Hepatic stellate cell (primary cell): Measurements from ENCODE around the gene NOTCH2.
"Not testable (repeated sequence)": the region's sequence is repeated elsewhere in the genome, so short reads cannot be mapped to it uniquely, and the experiment has no call there.

Experiments
- DNase-seq: peaks from one replicate; pipeline ENCODE4 v3.0.0; 2011; ENCODE audit warnings: low spot score

Gene NOTCH2

DNA sequence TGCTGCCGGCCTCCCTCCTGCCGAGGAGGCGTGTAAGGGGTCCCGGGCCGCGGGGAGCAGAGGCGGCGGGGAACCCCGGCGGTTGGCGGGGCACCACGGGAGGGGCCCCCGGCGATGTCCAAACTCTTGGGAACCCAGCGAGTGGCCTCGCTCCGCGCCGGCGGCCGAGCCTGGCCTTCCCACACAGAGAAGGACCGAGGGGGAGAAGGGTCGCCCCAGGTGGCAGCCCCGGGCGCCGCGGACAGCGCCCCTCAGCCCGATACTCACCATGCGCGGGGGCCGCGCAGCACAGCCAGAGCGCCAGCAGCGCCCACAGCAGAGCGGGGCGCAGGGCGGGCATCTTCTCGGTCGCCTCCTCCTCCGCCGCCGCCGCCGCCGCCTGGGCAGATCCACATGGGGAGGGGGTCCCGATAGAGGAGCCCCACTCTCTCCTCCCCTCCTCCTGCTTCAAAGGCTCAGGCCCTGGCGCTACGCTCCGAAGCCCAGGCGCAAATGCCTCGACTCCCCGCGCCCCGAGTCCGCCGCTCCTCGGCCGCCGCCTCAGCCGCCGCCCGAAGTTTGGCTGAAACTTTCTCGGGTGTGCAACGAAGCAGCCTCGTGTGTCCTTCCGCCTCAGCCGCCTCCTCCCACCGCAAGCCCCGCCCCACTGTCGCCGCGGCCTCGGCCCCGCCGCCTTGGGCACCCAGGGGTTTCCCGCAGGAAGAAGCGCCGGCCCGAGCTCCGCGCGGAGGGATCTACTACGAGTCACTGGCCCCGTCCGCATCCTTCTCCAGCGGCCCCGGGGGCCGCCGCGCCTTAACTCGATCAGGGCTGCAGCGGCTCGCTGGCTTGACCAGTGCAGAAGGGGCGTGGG, at the start of gene NOTCH2:
Gene NOTCH2, minus strand, starts transcription at position 596 of the 853 bp plus-strand sequence. Its CDS starts 256 bp downstream, at position 340.
- not testable (repeated sequence) for DNase-seq

DNA sequence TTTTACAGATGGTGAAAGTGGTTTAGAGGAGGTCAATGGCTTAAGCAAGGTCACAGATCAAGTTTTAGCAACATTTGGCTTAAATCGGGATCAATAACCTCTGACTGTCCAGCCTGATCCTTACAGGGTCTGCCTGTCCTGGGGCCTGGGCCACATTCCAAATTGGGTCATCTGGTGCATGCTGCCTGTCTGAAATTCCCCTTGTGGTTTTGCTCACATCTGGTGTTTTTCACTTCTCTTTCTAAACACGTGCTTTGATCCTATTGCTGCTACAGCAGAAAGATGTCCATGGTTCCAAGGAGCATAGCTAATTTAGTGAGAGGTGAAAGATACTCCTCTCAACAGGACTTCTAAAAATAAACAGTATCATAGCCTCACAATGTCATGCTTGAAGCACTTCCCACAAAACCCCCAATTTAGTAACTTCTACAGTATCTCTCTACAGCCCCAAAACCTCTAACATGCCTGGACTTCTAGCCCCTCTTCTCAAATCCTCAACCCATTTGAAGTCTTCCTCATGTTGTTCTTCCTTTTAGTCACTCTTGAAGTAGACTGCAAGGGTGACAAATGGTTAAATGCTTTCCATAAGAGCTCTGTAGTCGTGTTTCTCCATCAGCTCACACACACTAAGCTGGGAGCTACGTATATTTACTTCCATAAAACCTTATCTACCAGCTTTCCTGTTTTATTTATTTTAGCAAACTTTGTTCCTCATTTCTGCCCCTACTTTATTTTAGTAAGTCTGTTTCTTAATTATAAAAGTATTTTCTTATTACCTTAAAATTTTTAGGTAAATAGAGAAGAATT, 48.1 kb upstream of the NOTCH2 start:
- not testable (repeated sequence) for DNase-seq

DNA sequence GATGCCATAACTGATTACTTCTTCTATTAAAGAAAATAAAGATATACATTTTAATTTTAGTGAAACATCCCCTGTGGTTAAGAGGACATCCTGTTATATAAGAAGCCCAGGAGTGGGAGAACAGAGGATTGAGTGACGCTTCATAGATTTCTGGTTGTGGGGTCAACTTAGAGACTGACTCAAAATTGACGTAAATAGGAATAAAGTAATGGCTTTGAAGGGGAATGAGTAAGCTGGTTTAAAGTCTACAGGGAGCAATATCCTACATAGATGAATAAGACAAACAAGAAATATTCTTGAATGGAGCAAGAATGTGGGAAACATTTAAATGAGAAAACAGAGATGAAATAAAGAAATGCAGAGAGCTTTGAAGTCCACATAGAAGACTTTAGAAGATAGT, 46.6 kb upstream of the NOTCH2 start:
- DNase-seq = not testable (repeated sequence)

DNA sequence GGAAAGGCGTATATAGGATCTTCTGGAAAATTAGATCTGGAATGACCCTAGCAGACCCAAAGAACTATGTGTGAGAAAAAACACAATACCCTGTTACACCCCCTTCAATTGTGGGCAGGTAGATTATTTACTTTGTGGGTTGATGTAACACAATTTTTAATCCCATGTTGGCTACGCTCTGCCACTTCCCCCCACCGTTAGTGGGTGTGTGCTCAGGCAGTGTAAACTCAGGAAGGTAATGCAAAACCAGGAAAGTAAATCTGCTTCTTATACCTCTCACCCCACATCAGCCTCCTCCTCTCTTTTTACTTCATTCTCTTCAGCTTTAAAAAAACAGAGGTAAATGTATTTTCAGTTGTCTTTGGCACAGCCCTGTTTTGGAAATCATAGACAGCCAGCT, 43.7 kb upstream of the NOTCH2 start:
- DNase-seq = not testable (repeated sequence)

DNA sequence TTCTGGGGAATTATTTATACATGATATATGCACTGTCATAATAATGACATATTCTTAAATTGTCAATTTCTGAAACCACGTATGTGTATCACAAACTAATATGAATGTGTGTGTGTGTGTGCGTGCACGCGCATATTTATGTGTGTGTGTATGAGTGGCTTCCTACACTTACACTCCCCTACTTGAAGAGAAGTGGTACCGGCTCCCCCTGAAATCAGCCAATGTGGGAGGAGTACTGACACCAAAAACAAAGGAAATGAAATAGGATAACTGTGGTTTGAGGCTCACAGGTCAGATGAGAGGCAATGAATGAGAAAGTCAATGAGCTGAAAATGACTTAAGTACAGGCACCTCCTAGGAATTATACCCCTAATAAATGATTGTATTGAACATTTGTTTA, 42.8 kb upstream of the NOTCH2 start:
- DNase-seq = not testable (repeated sequence)

DNA sequence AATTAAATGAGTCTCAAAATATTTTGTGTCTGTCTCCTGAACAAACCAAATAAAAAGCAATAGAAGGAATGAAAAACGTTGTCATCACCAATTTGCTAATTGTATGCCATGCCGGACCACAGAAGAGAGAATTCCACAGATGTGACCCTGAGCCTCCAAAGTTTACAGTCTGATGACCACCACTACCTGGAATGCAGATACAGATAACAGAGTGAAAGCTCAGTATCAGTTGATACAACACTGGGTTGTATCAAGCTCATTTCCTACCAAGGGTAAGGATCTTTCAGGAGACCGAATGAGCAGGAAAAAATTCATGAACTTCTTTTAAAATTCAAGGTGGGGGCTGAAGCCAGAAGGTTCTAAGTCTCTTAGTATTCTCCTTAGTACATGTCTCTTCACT, 42.3 kb upstream of the NOTCH2 start:
- DNase-seq = not testable (repeated sequence)

DNA sequence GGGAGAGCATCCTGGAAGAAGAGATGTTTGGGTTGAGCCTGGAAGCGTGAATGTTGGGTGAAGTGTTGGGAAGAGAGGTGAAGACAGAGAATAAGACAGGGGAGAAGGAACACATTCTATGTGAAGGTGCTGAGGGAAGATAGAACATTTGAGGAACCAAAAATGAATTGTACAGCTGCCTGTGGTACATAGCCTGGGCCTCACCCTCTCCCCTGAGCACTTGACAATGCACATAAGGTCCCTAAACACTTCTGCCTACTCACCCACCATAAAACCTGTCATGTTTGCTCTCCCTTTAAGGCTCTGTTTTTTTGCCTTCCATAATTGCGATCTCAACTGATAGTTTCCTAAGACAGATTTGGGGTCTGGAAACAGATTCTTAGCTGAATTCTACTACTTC, 41.5 kb upstream of the NOTCH2 start:
- DNase-seq = not testable (repeated sequence)

DNA sequence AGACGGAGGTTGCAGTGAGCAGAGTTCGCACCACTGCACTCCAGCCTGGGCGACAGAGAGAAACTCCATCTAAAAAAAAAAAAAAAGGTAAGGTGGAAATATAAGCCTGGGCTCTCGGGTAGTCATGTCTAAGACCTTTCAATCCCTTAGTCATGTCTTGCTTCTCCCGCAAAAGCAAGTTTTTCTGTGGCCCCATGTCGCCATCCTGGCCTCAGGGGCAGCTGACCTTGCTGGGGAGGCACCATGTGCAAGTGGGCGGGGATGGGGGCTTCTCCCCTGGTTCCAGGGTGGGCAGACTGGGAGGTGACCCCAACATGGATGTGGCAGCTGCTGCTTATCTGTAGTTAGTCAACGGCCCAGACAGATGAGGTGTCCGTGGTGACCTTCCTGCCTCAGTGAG, 40.2 kb upstream of the NOTCH2 start:
- DNase-seq = not testable (repeated sequence)

DNA sequence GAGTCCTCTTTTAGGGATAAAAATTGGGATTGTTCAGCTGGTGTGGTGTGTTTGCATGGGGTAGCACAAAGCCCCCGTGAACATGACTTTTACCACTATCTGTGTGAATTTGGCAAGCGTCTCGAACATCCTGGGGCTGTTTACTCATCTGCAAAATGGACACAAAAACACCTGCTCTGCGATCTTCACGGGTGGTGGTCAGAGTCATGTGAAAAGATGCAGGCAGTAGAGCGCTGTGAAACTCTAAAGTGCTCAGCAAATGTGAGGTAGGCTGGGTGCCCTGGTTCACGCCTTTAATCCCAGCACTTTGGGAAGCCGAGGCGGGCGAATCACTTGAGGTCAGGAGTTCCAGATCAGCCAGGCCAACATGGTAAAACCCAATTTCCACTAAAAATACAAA, 39.7 kb upstream of the NOTCH2 start:
- not testable (repeated sequence) for DNase-seq

DNA sequence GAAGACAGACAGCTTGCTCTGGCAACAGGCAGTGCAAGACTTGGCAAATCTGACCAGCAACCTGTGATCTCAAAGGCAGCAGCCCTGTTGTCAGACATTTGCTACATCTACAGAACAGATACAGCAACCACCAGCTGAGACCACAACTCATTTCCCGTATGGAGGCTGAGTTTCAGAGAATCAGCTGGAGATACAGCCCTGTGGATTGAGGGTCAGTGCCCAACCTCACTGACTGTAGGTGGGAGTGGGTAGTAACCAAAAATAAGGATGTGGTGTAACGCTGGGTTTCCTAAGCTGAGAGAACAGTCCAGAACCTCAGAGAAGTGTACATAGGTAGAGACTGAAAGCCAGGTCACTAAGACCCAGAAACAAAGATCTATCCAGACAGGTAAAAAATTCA, 35.8 kb upstream of the NOTCH2 start:
- not testable (repeated sequence) for DNase-seq

DNA sequence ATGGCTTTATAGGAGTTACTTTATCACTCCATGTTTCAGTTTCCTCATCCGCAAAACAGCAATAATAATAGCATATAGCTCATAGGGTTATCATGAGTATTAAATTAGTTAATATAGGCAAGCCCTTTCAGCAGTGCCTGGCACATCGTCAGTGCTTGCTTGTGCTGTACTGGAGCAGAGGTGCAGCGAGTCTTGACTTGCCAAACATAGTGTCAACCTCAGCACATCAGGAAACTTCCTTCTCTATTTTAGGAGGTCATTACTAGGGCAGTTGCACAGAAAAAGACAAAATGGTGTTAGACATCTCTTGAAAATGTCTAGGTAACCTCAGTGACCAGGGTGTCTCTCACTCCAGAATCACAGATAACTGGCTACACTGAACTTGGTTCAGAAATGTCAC, 34.3 kb upstream of the NOTCH2 start:
- not testable (repeated sequence) for DNase-seq

DNA sequence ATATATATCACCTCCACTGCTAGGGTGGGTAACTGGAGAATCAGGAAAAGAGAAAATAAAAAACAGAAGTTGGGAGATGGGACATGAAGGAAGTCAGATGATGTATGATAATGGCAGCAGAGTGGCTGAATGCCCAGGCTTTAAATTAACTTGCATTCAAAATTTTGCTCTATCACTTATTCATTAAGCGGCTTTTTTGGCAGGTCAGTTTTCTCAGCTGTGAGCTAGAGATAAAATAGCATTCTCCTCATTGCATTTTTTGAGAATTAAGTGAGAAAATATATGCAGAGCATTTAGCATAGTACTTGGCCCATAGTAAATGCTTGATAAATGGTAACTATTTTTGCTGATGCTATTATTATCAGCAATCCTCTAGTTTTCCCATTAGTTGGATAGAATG, 32.1 kb upstream of the NOTCH2 start:
- not testable (repeated sequence) for DNase-seq

DNA sequence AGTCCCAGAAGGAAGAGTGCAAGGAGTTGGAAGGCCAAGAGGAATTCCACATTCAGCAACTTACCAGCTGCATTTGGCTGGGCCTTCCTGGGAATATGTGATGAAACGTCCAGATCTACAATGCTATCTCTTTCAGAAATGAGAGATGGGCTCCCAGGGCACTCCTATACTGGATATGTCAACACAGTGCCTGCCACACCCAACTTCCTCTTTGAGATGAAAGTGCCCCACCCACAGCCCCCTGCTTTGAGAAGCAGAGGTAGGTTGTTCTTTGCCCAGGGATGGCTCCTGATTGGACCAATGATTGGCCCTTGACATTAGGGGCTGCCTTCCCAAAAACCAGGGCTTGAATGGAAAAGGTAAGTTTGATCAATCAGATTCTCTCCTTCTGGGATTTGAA, 31.1 kb upstream of the NOTCH2 start:
- DNase-seq = not testable (repeated sequence)

DNA sequence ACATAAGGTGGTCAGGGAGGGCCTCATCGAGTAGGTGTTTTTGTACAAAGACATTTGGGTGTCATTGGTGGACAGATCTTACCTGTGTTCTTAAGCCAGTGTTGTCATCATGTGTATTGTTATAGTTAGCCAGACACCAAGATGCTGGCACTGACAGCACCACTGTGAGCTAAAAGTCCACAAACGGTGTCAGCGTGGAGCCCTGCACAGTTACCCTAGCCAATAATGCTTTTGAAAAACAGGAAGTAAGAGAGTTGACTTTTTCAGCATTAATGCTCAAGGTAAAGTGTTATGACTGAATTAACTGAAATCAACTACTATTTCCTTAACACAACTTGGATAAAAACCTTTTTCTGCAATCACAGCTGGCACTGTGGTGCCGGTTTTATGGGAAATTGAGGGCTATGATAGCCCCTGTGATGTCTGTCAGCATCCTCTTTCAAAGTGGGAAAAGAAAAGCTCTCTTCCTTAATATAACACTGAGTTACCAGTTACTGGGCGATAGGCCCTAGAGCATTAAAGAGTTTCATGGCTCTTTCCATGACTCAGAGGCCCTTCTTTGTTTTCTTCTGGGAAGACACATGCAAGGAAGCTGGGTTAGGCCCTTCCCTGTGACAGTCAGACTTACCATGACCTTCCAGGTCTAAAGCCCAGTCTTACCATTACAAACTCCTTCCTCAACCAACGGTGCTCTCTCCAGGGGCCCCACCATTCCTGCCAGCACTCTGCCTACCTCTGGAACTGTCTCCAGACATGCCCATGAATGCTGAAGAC, 29.7 kb upstream of the NOTCH2 start:
- not testable (repeated sequence) for DNase-seq

DNA sequence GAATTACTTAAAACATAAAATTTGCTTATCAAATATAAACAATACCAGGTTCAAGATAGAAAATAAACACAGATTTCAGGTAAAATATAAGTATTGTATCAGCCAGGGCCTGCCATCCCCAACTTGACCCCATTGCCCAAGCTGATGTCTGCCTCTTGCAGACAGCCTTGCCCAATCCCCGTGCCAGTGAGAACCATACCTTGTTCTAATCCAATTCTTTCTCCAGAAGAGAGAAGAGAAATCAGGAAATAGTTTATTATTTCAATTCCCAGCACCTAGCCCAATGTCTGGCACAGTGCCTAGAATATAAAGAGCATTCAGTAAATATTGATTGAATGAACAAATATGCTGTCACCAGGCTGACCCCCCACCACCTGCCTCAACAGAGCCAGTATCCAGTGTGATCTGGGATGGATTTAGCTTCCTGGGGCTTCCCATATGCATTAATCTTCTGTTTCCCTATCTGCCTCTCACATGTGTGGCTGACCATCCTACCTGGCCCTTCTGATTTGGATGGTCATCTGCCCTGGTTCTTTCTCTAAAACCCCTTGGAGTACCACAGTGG, 27.6 kb upstream of the NOTCH2 start:
- DNase-seq = not testable (repeated sequence)

DNA sequence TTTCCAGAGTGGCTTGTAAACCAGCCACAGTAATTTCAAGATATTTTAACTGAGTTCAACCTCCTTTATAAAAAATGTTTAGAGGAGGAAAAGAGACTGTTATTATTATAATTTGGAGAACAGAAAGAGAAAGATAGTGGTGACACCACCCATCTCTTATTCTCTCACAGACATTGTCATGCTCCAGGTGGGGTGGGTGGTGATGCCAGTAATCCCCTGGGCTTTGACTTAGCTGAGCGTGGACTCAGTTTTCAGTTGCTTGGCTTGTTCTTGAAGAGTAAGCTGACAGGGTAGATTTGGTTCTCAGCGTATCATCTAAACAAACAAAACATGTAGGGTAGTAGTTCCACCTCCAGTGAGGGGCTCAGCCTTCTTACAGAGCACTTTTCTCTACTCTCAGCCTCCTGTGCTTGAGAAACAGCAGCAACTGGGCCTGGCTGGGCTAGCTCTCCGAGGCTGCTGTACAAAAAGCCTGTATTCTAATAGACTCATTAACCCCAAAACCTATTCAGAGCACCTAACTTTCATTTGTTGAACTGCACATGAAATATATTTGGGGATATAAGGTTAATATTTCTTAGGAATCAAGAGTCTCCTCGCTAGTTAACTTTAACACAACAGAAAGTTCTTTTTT, 24.2 kb upstream of the NOTCH2 start:
- not testable (repeated sequence) for DNase-seq

DNA sequence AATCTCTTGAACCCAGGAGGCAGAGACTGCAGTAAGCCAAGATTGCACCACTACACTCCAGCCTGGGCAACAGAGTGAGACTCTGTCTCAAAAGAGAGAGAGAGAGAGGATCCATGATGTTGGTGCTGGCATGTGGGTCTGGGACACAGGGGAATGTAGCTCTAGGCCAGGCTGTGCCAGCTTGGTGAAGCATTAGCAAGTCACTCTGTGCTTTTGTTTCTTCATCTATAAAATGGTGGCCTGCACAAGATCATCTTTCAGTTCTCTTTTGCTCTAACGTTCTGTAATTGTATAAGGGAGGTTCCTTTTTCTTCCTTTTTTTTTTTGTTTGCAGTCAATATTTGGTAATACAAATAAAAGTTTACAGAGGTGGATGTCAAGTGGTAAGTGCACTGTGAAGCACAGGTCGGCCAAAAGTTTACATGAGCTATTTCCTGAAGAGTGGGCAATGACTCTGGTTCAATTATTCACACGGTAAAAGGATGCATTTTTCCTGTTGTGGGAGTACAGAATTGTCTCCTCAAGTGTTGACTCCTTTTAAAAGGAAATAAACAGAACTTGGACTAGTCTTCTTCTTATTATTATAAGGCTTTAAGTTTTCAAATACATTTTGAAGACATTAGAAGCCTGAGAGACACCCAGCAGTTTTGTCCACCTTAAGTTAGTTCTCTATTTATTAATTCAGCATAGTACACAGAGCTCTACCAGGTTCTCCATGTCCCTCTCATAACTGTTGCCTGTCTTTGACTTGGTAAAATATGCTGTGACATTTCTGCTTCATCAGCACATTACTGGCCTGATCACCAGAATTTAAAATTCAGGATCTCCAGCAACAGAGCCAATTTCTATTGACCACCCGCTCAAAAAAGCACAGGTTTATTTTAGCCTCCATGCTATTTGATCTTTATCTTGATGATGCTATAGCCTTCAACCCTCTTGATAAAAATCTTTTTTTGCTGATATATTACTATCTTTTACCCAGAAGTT, 23.1 kb upstream of the NOTCH2 start:
- not testable (repeated sequence) for DNase-seq

DNA sequence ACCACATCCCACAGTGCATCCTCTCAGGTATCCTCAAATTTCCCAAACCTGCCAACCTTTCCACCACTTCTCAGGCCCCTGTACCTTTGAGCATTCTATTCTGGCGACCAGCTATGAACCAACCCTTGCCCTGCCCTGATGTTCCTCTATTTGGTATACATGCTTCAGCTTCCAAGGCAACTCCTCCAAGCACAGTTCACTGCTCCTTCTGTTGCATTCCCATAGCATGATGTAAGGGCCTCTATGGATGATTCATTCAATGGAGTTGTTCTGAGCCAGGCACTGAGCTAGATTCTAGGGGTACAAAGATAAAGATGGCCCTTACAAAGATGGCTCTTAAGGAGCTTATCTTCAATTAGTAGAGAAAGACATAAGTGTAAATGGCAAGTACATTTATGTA, 21.4 kb upstream of the NOTCH2 start:
- DNase-seq = not testable (repeated sequence)

DNA sequence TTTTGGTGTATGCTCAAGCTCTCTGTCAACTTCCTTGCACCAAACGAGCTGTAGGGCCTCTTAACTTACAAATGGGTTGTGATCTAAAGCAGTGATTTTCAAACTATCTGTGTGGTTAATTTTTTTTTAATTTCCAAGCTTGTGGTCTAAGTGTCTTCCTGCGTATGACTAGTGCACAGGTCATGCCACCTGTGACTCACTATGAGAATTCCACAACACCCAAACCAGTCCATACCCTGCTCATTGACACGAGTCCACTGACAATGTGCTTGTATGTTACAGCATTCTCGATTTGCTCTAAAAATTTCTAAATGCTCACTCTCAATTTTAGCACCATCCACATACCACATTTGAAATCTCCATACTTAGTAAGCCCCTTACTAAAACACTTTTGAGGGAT, 18.5 kb upstream of the NOTCH2 start:
- DNase-seq = not testable (repeated sequence)

DNA sequence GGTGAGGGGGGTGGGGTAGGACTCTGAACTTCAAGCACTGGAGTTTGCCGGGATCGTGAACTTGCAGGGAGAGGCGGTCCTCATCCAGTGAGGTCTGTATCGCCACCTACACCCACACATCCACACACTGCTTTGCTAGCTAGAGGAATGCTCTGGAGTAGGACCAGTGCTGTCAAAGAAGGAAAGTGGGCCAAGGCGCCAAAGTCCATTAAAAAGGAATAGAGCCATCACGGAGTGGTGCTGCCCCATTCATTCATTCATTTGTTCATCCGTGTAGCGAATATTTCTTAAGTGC, 405 bp upstream of the NOTCH2 start:
- DNase-seq = not testable (repeated sequence)
